ENCODE results near the gene ABCC1. TPM values are rescaled to one million over a fixed set of nuclear protein-coding genes. Genes with fewer than 3 reads are reported as not detected.

The ABCC1 gene
- total RNA-seq, 1 donor from 2014 or later = 21.8 TPM

GRCh38 chr16:15988268-15989013, 39.0 kb downstream of the ABCC1 start:
- Mint-ChIP-seq H3K4me3 (ENCODE audit: unreplicated experiment) (no peak overlapping the region), H3K4me1 (ENCODE audit: unreplicated experiment) (peaks cover 4% of the 10 kb centered on the region), H3K27me3 (ENCODE audit: unreplicated experiment) (peaks cover 8% of the 10 kb centered on the region), H3K36me3 (ENCODE audit: low read depth, unreplicated experiment) (no peaks in the 10 kb centered on the region), H3K9me3 (ENCODE audit: unreplicated experiment) (no peaks in the 10 kb centered on the region), H3K27ac (ENCODE audit: unreplicated experiment) (no peak overlapping the region)
- DNase-seq (ENCODE audit: low spot score) = no peak
- TF ChIP-seq CTCF (IDR thresholded peaks at IDR 0.05; ENCODE audit: unreplicated experiment) = no peak

- Mint-ChIP-seq H3K27me3 (ENCODE audit: unreplicated experiment) (peaks cover 8% of the 10 kb centered on the region), H3K36me3 (ENCODE audit: low read depth, unreplicated experiment) (no peaks in the 10 kb centered on the region), H3K27ac (ENCODE audit: unreplicated experiment) (no peak overlapping the region), H3K4me3 (ENCODE audit: unreplicated experiment) (no peak overlapping the region), H3K9me3 (ENCODE audit: unreplicated experiment) (no peaks in the 10 kb centered on the region), H3K4me1 (ENCODE audit: unreplicated experiment) (peaks cover 4% of the 10 kb centered on the region)
- no peak for DNase-seq (ENCODE audit: low spot score)
- TF ChIP-seq CTCF (IDR thresholded peaks at IDR 0.05; ENCODE audit: unreplicated experiment) = no peak
Measured at GRCh38 chr16:15990902-15991301, 41.5 kb downstream of the ABCC1 start.

GRCh38 chr16:15993128-15993527, 43.7 kb downstream of the ABCC1 start:
- no peaks in the 10 kb centered on the region for H3K36me3 Mint-ChIP-seq (ENCODE audit: low read depth, unreplicated experiment)
- H3K9me3 Mint-ChIP-seq (ENCODE audit: unreplicated experiment) = no peaks in the 10 kb centered on the region
- H3K27ac Mint-ChIP-seq (ENCODE audit: unreplicated experiment) = no peak overlapping the region
- TF ChIP-seq CTCF (IDR thresholded peaks at IDR 0.05; ENCODE audit: unreplicated experiment) = no peak
- DNase-seq (ENCODE audit: low spot score) = no peak
- no peak overlapping the region for H3K4me3 Mint-ChIP-seq (ENCODE audit: unreplicated experiment)
- peaks cover 8% of the 10 kb centered on the region for H3K4me1 Mint-ChIP-seq (ENCODE audit: unreplicated experiment)
- peaks cover 8% of the 10 kb centered on the region for H3K27me3 Mint-ChIP-seq (ENCODE audit: unreplicated experiment)

- no peak for DNase-seq (ENCODE audit: low spot score)
- Mint-ChIP-seq H3K36me3 (ENCODE audit: low read depth, unreplicated experiment) (no peaks in the 10 kb centered on the region), H3K4me1 (ENCODE audit: unreplicated experiment) (peaks cover 8% of the 10 kb centered on the region), H3K27me3 (ENCODE audit: unreplicated experiment) (peaks cover 4% of the 10 kb centered on the region), H3K4me3 (ENCODE audit: unreplicated experiment) (no peak overlapping the region), H3K9me3 (ENCODE audit: unreplicated experiment) (no peaks in the 10 kb centered on the region), H3K27ac (ENCODE audit: unreplicated experiment) (no peak overlapping the region)
- TF ChIP-seq CTCF (IDR thresholded peaks at IDR 0.05; ENCODE audit: unreplicated experiment) = no peak
Measured at GRCh38 chr16:15993541-15993940, 44.1 kb downstream of the ABCC1 start.

GRCh38 chr16:15993946-15994665, 44.7 kb downstream of the ABCC1 start:
- TF ChIP-seq CTCF (IDR thresholded peaks at IDR 0.05; ENCODE audit: unreplicated experiment) = no peak
- H3K9me3 Mint-ChIP-seq (ENCODE audit: unreplicated experiment) = no peaks in the 10 kb centered on the region
- DNase-seq (ENCODE audit: low spot score) = no peak
- H3K4me3 Mint-ChIP-seq (ENCODE audit: unreplicated experiment) = no peak overlapping the region
- peaks cover 10% of the 10 kb centered on the region for H3K4me1 Mint-ChIP-seq (ENCODE audit: unreplicated experiment)
- peaks cover 3% of the 10 kb centered on the region for H3K27me3 Mint-ChIP-seq (ENCODE audit: unreplicated experiment)
- peak overlapping the region; percentile 5 for H3K27ac Mint-ChIP-seq (ENCODE audit: unreplicated experiment)
- H3K36me3 Mint-ChIP-seq (ENCODE audit: low read depth, unreplicated experiment) = no peaks in the 10 kb centered on the region

Measured in endothelial cell (in vitro differentiated cells).